ENCODE measurements around the gene IRS1. TPM values are rescaled to one million over a fixed set of nuclear protein-coding genes. Genes with fewer than 3 reads are reported as not detected.

IRS1 gene
- total RNA-seq, 2 experiments from 2014 or later: 4.5 to 5.8 TPM

- Mint-ChIP-seq H3K4me1 (no peaks in the 10 kb centered on the region), H3K9me3 (ENCODE audit: low read depth) (no peaks in the 10 kb centered on the region), H3K27ac (no peak overlapping the region), H3K4me3 (no peak overlapping the region), H3K36me3 (no peaks in the 10 kb centered on the region), H3K27me3 (no peaks in the 10 kb centered on the region)
- DNase-seq (no peak), ATAC-seq (no peak)
- CTCF ChIA-PET: interaction anchor here (1.3 kb wide), 1 partner anchor 44 kb away, joined by 3 read pairs; no protein-coding TSS in a partner anchor
Measured at GRCh38 chr2:226754821-226755604, 44.6 kb downstream of the IRS1 start.

GRCh38 chr2:226752887-226753286 lies 46.7 kb downstream of the IRS1 start:
- Mint-ChIP-seq H3K4me1 (no peaks in the 10 kb centered on the region), H3K27ac (no peak overlapping the region), H3K36me3 (no peaks in the 10 kb centered on the region), H3K4me3 (no peak overlapping the region), H3K27me3 (no peaks in the 10 kb centered on the region), H3K9me3 (ENCODE audit: low read depth) (no peaks in the 10 kb centered on the region)
- ATAC-seq (no peak), DNase-seq (no peak)
- CTCF ChIA-PET: no interaction called here

- Mint-ChIP-seq H3K4me1 (no peaks in the 10 kb centered on the region), H3K9me3 (ENCODE audit: low read depth) (no peaks in the 10 kb centered on the region), H3K4me3 (no peak overlapping the region), H3K27me3 (no peaks in the 10 kb centered on the region), H3K36me3 (peaks cover 3% of the 10 kb centered on the region), H3K27ac (no peak overlapping the region)
- ATAC-seq (no peak), DNase-seq (no peak)
- CTCF ChIA-PET: no interaction called here
Measured at GRCh38 chr2:226747288-226747687, 52.3 kb downstream of the IRS1 start.

GRCh38 chr2:226746196-226746800 lies 53.3 kb downstream of the IRS1 start:
- H3K27me3 Mint-ChIP-seq: peaks cover 6% of the 10 kb centered on the region
- CTCF ChIA-PET: interaction anchor here (1.0 kb wide), 1 partner anchor 52 kb away, joined by 3 read pairs; no protein-coding TSS in a partner anchor
- ATAC-seq (no peak), DNase-seq (no peak)
- H3K4me1 Mint-ChIP-seq: no peaks in the 10 kb centered on the region
- peaks cover 3% of the 10 kb centered on the region for H3K36me3 Mint-ChIP-seq
- no peaks in the 10 kb centered on the region for H3K9me3 Mint-ChIP-seq (ENCODE audit: low read depth)
- no peak overlapping the region for H3K4me3 Mint-ChIP-seq
- H3K27ac Mint-ChIP-seq: no peak overlapping the region

GRCh38 chr2:226743915-226744314 lies 55.7 kb downstream of the IRS1 start:
- H3K9me3 Mint-ChIP-seq (ENCODE audit: low read depth): no peaks in the 10 kb centered on the region
- no peaks in the 10 kb centered on the region for H3K4me1 Mint-ChIP-seq
- ATAC-seq (no peak), DNase-seq (no peak)
- CTCF ChIA-PET: no interaction called here
- no peak overlapping the region for H3K27ac Mint-ChIP-seq
- no peak overlapping the region for H3K4me3 Mint-ChIP-seq
- H3K36me3 Mint-ChIP-seq: peaks cover 3% of the 10 kb centered on the region
- H3K27me3 Mint-ChIP-seq: peaks cover 6% of the 10 kb centered on the region

GRCh38 chr2:226742347-226742746 lies 57.3 kb downstream of the IRS1 start:
- Mint-ChIP-seq H3K9me3 (ENCODE audit: low read depth) (no peaks in the 10 kb centered on the region), H3K27ac (no peak overlapping the region), H3K4me1 (no peaks in the 10 kb centered on the region), H3K36me3 (peaks cover 3% of the 10 kb centered on the region), H3K4me3 (no peak overlapping the region), H3K27me3 (peaks cover 6% of the 10 kb centered on the region)
- no peak for DNase-seq
- CTCF ChIA-PET: interaction anchor here (0.8 to 1.0 kb wide), 2 partner anchors 30 to 31 kb away, joined by 3 read pairs; no protein-coding TSS in a partner anchor
- no peak for ATAC-seq

- DNase-seq (no peak), ATAC-seq (no peak)
- Mint-ChIP-seq H3K9me3 (ENCODE audit: low read depth) (no peaks in the 10 kb centered on the region), H3K27me3 (peaks cover 6% of the 10 kb centered on the region), H3K27ac (no peak overlapping the region), H3K4me1 (no peaks in the 10 kb centered on the region), H3K36me3 (no peaks in the 10 kb centered on the region), H3K4me3 (no peak overlapping the region)
- CTCF ChIA-PET: no interaction called here
Measured at GRCh38 chr2:226740039-226740648, 59.5 kb downstream of the IRS1 start.

- no peak overlapping the region for H3K4me3 Mint-ChIP-seq
- no peak overlapping the region for H3K27ac Mint-ChIP-seq
- H3K27me3 Mint-ChIP-seq: peaks cover 6% of the 10 kb centered on the region
- ATAC-seq: no peak
- H3K9me3 Mint-ChIP-seq (ENCODE audit: low read depth): no peaks in the 10 kb centered on the region
- DNase-seq: no peak
- CTCF ChIA-PET: no interaction called here
- no peaks in the 10 kb centered on the region for H3K36me3 Mint-ChIP-seq
- H3K4me1 Mint-ChIP-seq: no peaks in the 10 kb centered on the region
Measured at GRCh38 chr2:226739545-226740030, 60.0 kb downstream of the IRS1 start.

- H3K36me3 Mint-ChIP-seq: no peaks in the 10 kb centered on the region
Measured at GRCh38 chr2:226738821-226739544, 60.6 kb downstream of the IRS1 start.

GRCh38 chr2:226738191-226738820 lies 61.3 kb downstream of the IRS1 start:
- H3K4me1 Mint-ChIP-seq: peaks cover 4% of the 10 kb centered on the region
- H3K9me3 Mint-ChIP-seq (ENCODE audit: low read depth): no peaks in the 10 kb centered on the region
- H3K36me3 Mint-ChIP-seq: no peaks in the 10 kb centered on the region
- no peak for ATAC-seq
- peaks cover 6% of the 10 kb centered on the region for H3K27me3 Mint-ChIP-seq
- no peak overlapping the region for H3K27ac Mint-ChIP-seq
- no peak overlapping the region for H3K4me3 Mint-ChIP-seq
- no peak for DNase-seq
- CTCF ChIA-PET: no interaction called here

More at GRCh38 chr2:226738821-226739544, 60.6 kb downstream of the IRS1 start:
- CTCF ChIA-PET: no interaction called here
- ATAC-seq: no peak
- H3K9me3 Mint-ChIP-seq (ENCODE audit: low read depth): no peaks in the 10 kb centered on the region
- no peak overlapping the region for H3K4me3 Mint-ChIP-seq
- H3K27me3 Mint-ChIP-seq: peaks cover 6% of the 10 kb centered on the region
- H3K27ac Mint-ChIP-seq: no peak overlapping the region
- H3K4me1 Mint-ChIP-seq: no peaks in the 10 kb centered on the region
- DNase-seq: no peak

GRCh38 chr2:226736382-226736781 lies 63.2 kb downstream of the IRS1 start:
- DNase-seq (no peak), ATAC-seq (no peak)
- CTCF ChIA-PET: no interaction called here
- no peak overlapping the region for H3K27ac Mint-ChIP-seq
- no peak overlapping the region for H3K4me3 Mint-ChIP-seq
- H3K9me3 Mint-ChIP-seq (ENCODE audit: low read depth): no peaks in the 10 kb centered on the region
- peaks cover 4% of the 10 kb centered on the region for H3K4me1 Mint-ChIP-seq
- no peaks in the 10 kb centered on the region for H3K36me3 Mint-ChIP-seq
- peaks cover under 1% of the 10 kb centered on the region for H3K27me3 Mint-ChIP-seq

GRCh38 chr2:226733927-226734564 lies 65.6 kb downstream of the IRS1 start:
- Mint-ChIP-seq H3K4me3 (no peak overlapping the region), H3K27me3 (no peaks in the 10 kb centered on the region), H3K27ac (no peak overlapping the region), H3K36me3 (no peaks in the 10 kb centered on the region), H3K9me3 (ENCODE audit: low read depth) (no peaks in the 10 kb centered on the region), H3K4me1 (peaks cover 4% of the 10 kb centered on the region)
- DNase-seq (no peak), ATAC-seq (no peak)
- CTCF ChIA-PET: interaction anchor here (0.6 kb wide), 1 partner anchor 28 kb away, joined by 3 read pairs; no protein-coding TSS in a partner anchor

Measured in activated CD8-positive, alpha-beta memory T cell treated with anti-CD3 and anti-CD28 coated beads, Interleukin-2, amount 10 ng/mL, durations not matched to agents 7 days and 5 days (primary cell).